ENCODE data around the gene JUP. TPM values are rescaled to one million over a fixed set of nuclear protein-coding genes. Genes with fewer than 3 reads are reported as not detected.
A peak's percentile ranks its signal among the peaks of the same experiment; 100 is the strongest.

The JUP gene
- total RNA-seq, 1 donor from 2014 or later, result 1.3 TPM

- H3K36me3 Mint-ChIP-seq (ENCODE audit: low read depth), result no peaks in the 10 kb centered on the region
- peaks cover 5% of the 10 kb centered on the region for H3K4me1 Mint-ChIP-seq (ENCODE audit: low read depth)
Observed at GRCh38 chr17:41816637-41817320, 30.3 kb upstream of the JUP start.

DNA sequence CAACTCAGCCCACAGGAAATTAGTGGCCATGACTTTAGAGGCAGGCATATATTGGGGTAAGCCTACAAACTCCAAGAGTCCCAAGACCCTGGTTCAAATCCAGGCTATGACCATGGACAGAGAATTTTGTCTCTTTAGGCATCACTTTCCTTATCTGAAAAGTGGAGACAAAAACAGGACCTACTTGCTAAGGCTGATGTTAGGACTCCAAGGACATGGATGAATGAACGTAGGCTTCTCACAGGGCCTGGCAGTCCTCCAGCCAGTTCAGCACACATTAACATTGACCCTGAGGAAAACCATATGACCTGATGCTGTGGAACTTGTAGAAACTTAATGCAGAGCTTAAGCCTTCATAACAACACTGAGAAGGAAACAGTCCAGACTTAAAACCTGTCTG lies 27.7 kb upstream of the JUP start:
- Mint-ChIP-seq H3K4me3 (ENCODE audit: low read depth) (no peak overlapping the region), H3K27me3 (ENCODE audit: low read depth) (peaks cover 14% of the 10 kb centered on the region), H3K4me1 (ENCODE audit: low read depth) (peaks cover 8% of the 10 kb centered on the region), H3K9me3 (no peaks in the 10 kb centered on the region), H3K27ac (no peak overlapping the region), H3K36me3 (ENCODE audit: low read depth) (peaks cover 4% of the 10 kb centered on the region)
- no peak for DNase-seq (ENCODE audit: low spot score)
- intact Hi-C loops (cut with micrococcal nuclease), result no loop called here

More at GRCh38 chr17:41816637-41817320, 30.3 kb upstream of the JUP start:
- Mint-ChIP-seq H3K27me3 (ENCODE audit: low read depth) (peaks cover 10% of the 10 kb centered on the region), H3K9me3 (no peaks in the 10 kb centered on the region), H3K27ac (no peak overlapping the region), H3K4me3 (ENCODE audit: low read depth) (no peak overlapping the region)
- intact Hi-C loops (cut with micrococcal nuclease), result no loop called here
- DNase-seq (ENCODE audit: low spot score), result no peak

DNA sequence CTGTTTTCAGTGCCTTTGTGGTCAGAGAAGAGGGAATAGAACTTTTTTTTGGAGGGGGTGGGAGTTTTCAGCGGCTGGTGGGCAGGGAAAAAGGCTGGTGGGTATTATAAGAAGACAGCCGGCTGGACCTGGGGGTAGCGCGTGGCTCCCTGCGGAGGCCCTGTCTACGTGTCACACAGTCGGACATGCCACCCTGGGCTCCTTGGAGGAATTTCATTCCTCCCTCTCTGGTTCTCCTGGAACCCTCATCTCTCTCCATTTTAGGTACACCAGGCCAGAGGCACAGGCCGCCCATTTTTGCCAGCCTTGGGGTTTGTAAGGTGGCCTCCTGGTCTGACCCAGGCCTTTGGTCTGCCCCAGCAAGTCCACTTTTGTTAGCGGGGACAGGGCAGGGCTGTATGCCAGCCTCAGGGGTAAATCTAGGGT lies 27.2 kb upstream of the JUP start:
- intact Hi-C loops (cut with micrococcal nuclease), result no loop called here
- peaks cover 14% of the 10 kb centered on the region for H3K27me3 Mint-ChIP-seq (ENCODE audit: low read depth)
- no peak overlapping the region for H3K27ac Mint-ChIP-seq
- H3K4me1 Mint-ChIP-seq (ENCODE audit: low read depth), result peaks cover 8% of the 10 kb centered on the region
- H3K9me3 Mint-ChIP-seq, result no peaks in the 10 kb centered on the region
- H3K4me3 Mint-ChIP-seq (ENCODE audit: low read depth), result peak overlapping the region; percentile 33
- DNase-seq (ENCODE audit: low spot score), result no peak
- peaks cover 4% of the 10 kb centered on the region for H3K36me3 Mint-ChIP-seq (ENCODE audit: low read depth)

DNA sequence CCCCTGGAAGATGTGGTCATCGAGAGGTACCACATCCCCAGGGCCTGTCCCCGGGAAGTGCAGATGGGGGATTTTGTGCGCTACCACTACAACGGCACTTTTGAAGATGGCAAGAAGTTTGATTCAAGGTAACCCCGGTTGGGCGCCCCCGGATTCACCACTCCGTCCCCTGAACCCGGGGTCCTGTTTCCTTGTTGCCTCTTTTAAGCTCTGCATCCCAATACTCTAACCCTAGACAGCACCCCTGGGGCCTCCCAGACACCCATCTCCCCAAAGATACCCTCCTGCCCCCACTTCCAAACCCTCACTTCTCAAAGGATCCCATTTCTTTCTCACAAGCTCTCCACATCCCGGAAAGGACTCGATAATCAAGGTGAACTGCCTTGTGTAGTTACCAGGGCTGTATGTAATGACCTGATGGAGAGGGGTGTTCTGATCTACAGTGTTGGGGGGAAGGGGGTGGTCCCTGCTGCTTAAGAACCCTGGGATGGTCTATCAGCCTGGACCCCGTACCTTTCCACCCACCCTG lies 26.7 kb upstream of the JUP start:
- Mint-ChIP-seq H3K36me3 (ENCODE audit: low read depth) (peaks cover 4% of the 10 kb centered on the region), H3K4me3 (ENCODE audit: low read depth) (peak overlapping the region; percentile 45), H3K27ac (no peak overlapping the region), H3K9me3 (no peaks in the 10 kb centered on the region), H3K4me1 (ENCODE audit: low read depth) (peaks cover 8% of the 10 kb centered on the region), H3K27me3 (ENCODE audit: low read depth) (peaks cover 14% of the 10 kb centered on the region)
- intact Hi-C loops (cut with micrococcal nuclease), result no loop called here
- DNase-seq (ENCODE audit: low spot score), result no peak

DNA sequence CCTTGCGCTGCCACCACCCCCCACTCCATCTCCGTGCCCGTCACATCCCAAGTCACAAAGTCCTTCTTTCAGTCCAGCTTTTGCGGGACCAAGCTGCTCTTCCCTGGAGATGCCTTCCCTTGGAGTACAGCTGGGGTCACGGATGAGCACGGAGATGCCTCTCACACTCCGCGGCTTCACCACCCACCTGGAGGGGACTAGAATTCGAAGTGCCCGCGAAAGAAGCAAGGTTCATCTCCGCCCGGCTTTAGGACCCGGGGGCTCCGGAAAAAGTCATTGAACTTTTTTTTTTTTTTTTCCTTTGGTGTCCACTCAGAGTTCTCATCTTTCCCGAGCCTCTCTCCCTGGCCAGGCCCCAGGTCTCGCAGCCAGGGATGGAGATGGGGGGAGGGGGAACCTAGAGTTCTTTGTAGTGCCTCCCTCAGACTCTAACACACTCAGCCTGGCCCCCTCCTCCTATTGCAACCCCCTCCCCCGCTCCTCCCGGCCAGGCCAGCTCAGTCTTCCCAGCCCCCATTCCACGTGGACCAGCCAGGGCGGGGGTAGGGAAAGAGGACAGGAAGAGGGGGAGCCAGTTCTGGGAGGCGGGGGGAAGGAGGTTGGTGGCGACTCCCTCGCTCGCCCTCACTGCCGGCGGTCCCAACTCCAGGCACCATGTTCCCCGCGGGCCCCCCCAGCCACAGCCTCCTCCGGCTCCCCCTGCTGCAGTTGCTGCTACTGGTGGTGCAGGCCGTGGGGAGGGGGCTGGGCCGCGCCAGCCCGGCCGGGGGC lies 26.1 kb upstream of the JUP start, which contains the start of gene FKBP10:
TSS of gene FKBP10 (plus strand) at position 624 of the 771 bp plus-strand sequence. CDS start at position 655, 31 bp downstream.
- peak within 1 kb of the TSS; percentile 86 for H3K4me3 Mint-ChIP-seq (ENCODE audit: low read depth)
- peak within 1 kb of the TSS; percentile 58 for H3K27ac Mint-ChIP-seq

GRCh38 chr17:41811549-41812380 lies 25.3 kb upstream of the JUP start, which contains the start of gene P3H4:
TSS of gene P3H4 (minus strand) at chr17:41811949. CDS start at chr17:41811915, 34 bp downstream.
- Mint-ChIP-seq H3K27ac (peak within 1 kb of the TSS; percentile 58), H3K4me3 (ENCODE audit: low read depth) (peak within 1 kb of the TSS; percentile 86), H3K27me3 (ENCODE audit: low read depth) (peaks cover 14% of the 10 kb centered on the region), H3K4me1 (ENCODE audit: low read depth) (peaks cover 8% of the 10 kb centered on the region), H3K9me3 (no peaks in the 10 kb centered on the region), H3K36me3 (ENCODE audit: low read depth) (peaks cover 4% of the 10 kb centered on the region)
- intact Hi-C loops (cut with micrococcal nuclease), result loop anchor here (2.0 kb wide), 1 partner anchor 57 kb away; no protein-coding TSS in a partner anchor
- DNase-seq (ENCODE audit: low spot score), result peak; percentile 73

More for the DNA sequence above, 26.1 kb upstream of the JUP start, which contains the start of gene FKBP10:
- H3K27me3 Mint-ChIP-seq (ENCODE audit: low read depth), result peaks cover 14% of the 10 kb centered on the region
- peaks cover 4% of the 10 kb centered on the region for H3K36me3 Mint-ChIP-seq (ENCODE audit: low read depth)
- DNase-seq (ENCODE audit: low spot score), result no peak
- intact Hi-C loops (cut with micrococcal nuclease), result no loop called here
- no peaks in the 10 kb centered on the region for H3K9me3 Mint-ChIP-seq
- peaks cover 8% of the 10 kb centered on the region for H3K4me1 Mint-ChIP-seq (ENCODE audit: low read depth)

- Mint-ChIP-seq H3K4me3 (ENCODE audit: low read depth) (peak overlapping the region; percentile 69), H3K4me1 (ENCODE audit: low read depth) (peaks cover 8% of the 10 kb centered on the region), H3K9me3 (no peaks in the 10 kb centered on the region), H3K27me3 (ENCODE audit: low read depth) (peaks cover 14% of the 10 kb centered on the region), H3K36me3 (ENCODE audit: low read depth) (peaks cover 4% of the 10 kb centered on the region), H3K27ac (no peak overlapping the region)
- DNase-seq (ENCODE audit: low spot score), result no peak
- intact Hi-C loops (cut with micrococcal nuclease), result loop anchor here (2.0 kb wide), 1 partner anchor 58 kb away; no protein-coding TSS in a partner anchor
Observed at GRCh38 chr17:41810659-41811548, 24.4 kb upstream of the JUP start.

DNA sequence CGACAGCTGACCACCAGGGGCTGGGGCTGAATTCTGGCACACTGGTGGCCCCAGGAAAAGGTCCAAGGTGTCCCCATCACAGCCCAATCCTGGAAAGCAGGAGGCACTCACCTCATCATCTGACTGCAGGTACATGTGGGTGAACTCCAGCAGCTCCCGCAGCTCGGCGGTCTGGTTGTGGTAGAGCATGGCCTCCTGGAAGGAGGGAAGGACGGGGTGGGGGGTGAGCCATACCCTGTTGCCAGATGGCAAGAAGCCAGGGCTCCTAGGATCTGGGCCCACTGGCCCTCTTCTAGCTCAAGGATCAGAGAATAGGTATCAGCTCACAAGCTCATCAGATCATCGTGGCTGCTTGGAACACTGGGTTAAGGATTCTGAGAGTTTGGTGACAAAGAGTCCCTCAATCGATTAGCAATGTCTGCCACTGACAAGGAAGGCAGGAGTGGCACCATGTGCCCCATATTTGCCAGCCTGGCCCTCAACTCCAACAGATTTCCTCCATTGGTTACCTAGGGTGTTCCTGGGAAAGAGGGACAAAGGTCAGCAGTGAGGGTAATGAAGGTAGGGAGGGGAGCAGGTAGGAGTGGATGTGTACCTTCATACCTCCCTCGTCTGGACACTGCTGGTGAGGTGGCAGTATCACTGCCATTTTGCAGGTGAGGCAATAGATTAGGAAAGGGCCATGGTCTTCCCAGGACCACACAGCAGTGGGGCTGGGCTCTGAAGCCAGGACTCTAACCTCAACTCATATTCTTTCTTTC lies 20.4 kb upstream of the JUP start:
- H3K27ac Mint-ChIP-seq, result no peak overlapping the region
- DNase-seq (ENCODE audit: low spot score), result no peak
- H3K4me1 Mint-ChIP-seq (ENCODE audit: low read depth), result peaks cover 7% of the 10 kb centered on the region
- no peak overlapping the region for H3K4me3 Mint-ChIP-seq (ENCODE audit: low read depth)
- intact Hi-C loops (cut with micrococcal nuclease), result no loop called here
- no peaks in the 10 kb centered on the region for H3K9me3 Mint-ChIP-seq
- H3K27me3 Mint-ChIP-seq (ENCODE audit: low read depth), result peaks cover 4% of the 10 kb centered on the region
- H3K36me3 Mint-ChIP-seq (ENCODE audit: low read depth), result peaks cover 4% of the 10 kb centered on the region

- Mint-ChIP-seq H3K4me1 (ENCODE audit: low read depth) (peaks cover 8% of the 10 kb centered on the region), H3K27me3 (ENCODE audit: low read depth) (no peaks in the 10 kb centered on the region), H3K9me3 (no peaks in the 10 kb centered on the region), H3K4me3 (ENCODE audit: low read depth) (no peak overlapping the region), H3K36me3 (ENCODE audit: low read depth) (no peaks in the 10 kb centered on the region), H3K27ac (no peak overlapping the region)
- no peak for DNase-seq (ENCODE audit: low spot score)
- intact Hi-C loops (cut with micrococcal nuclease), result no loop called here
Observed at GRCh38 chr17:41803049-41804020, 16.8 kb upstream of the JUP start.
